Epithelial cell of proximal tubule (primary cell): ENCODE measurements around the gene AUTS2. TPM values are rescaled to one million over a fixed set of nuclear protein-coding genes. Genes with fewer than 3 reads are reported as not detected.

Source experiments
- DNase-seq: peaks from one replicate; pipeline ENCODE4 v3.0.0-alpha.2; 2011; ENCODE audit warnings: low read depth
- H3K4me3 ChIP-seq: 2 replicates; pipeline ENCODE4 v1.5.1; 2011; ENCODE audit warnings: low read depth, mild to moderate bottlenecking, low read length
- CTCF ChIP-seq: conservative IDR thresholded peaks from 2 replicates; pipeline ENCODE4 v1.5.1; 2012; ENCODE audit warnings: low read depth, mild to moderate bottlenecking, low read length
- total RNA-seq: library from RNA; depleted of rRNA; stranded (reverse); fragments of >200 nt; gene quantifications from 2 replicates; pipeline ENCODE4 v1.2.3, GENCODE V29; 2015

AUTS2 gene
- total RNA-seq, 1 donor from 2014 or later, result 10.0 TPM

- DNase-seq, result no peak
- no peak overlapping the region for H3K4me3 ChIP-seq
- no peak for TF ChIP-seq CTCF
Measured at GRCh38 chr7:70616211-70616610, 1017.9 kb downstream of the AUTS2 start.

GRCh38 chr7:70616821-70617220 is 1018.5 kb downstream of the AUTS2 start:
- DNase-seq, result no peak
- H3K4me3 ChIP-seq, result no peak overlapping the region

GRCh38 chr7:70618020-70618551 is 1019.8 kb downstream of the AUTS2 start:
- no peak for TF ChIP-seq CTCF
- H3K4me3 ChIP-seq, result no peak overlapping the region
- no peak for DNase-seq

More at GRCh38 chr7:70616821-70617220, 1018.5 kb downstream of the AUTS2 start:
- no peak for TF ChIP-seq CTCF

- TF ChIP-seq CTCF, result no peak
- H3K4me3 ChIP-seq, result no peak overlapping the region
- no peak for DNase-seq
Measured at GRCh38 chr7:70619130-70619529, 1020.9 kb downstream of the AUTS2 start.

GRCh38 chr7:70619659-70620058 is 1021.4 kb downstream of the AUTS2 start:
- no peak overlapping the region for H3K4me3 ChIP-seq
- TF ChIP-seq CTCF, result no peak
- DNase-seq, result no peak

- TF ChIP-seq CTCF, result no peak
- no peak overlapping the region for H3K4me3 ChIP-seq
- no peak for DNase-seq
Measured at GRCh38 chr7:70620333-70621055, 1022.2 kb downstream of the AUTS2 start.

GRCh38 chr7:70621954-70622600 is 1023.8 kb downstream of the AUTS2 start:
- no peak for TF ChIP-seq CTCF
- no peak overlapping the region for H3K4me3 ChIP-seq
- DNase-seq, result no peak
